GM12892 (cell line): ENCODE measurements around the gene TROAP.

ENCODE experiments used
- POLR2A ChIP-seq: IDR thresholded peaks from 2 replicates; pipeline ENCODE4 v1.6.1; 2011; ENCODE audit warnings: low read depth, low read length, control low read depth
- TAF1 ChIP-seq: IDR thresholded peaks from 2 replicates; pipeline ENCODE4 v1.6.1; 2011; ENCODE audit warnings: low read depth, mild to moderate bottlenecking, control low read depth, low read length, borderline replicate concordance

DNA sequence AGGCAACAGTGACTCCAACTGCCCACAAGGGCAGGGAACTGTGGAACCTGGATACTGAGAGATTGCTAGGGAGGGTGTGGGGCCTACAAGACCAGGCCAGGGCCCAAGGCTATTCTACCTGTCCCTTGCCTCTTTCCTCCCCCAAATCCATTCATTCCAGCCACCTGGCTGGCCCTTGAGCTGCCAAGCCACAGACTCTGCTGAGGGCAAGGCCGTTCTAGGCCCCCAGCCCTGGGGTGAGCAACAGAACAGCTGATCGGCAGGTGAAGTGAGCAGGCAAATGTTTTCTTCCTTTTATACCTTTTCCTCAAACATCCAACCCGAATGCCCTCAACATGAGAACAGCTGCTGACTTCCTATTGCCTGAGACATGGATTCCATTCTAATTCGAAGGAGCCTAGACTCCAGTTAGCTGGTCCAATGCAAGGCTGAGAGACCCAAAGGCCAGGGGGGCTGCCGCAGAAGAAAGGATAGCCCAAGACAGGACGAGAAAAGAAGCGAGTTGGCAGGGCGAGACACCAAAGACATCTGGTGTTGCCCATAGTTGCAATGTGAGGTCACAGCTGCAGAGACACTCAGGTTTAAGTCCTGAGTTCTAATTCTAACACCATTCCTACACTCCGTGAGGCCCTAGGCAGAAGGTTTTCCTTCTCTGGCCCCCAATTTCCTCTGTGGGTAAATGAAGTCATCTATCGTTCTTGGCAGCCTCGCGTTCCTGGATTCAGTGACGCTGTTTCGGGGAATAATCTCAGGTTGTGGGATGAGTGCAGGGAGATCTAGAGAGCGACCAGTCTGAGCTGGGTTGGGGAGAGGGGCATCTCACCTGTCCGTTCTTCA is 12.3 kb downstream of the TROAP start:
- no peak for TF ChIP-seq POLR2A
- TF ChIP-seq TAF1: no peak
